Measurements from ENCODE around the gene KRT5.

Gene KRT5

GRCh38 chr12:52519826-52520662 is at the start of gene KRT5:
Gene KRT5, minus strand, starts transcription at chr12:52520394. Its CDS starts 98 bp downstream, at chr12:52520296.
- no peak for DNase-seq

GRCh38 chr12:52568111-52568510 is 47.9 kb upstream of the KRT5 start:
- no peak for DNase-seq

- DNase-seq, result no peak
Measured at GRCh38 chr12:52566847-52567291, 46.7 kb upstream of the KRT5 start.

- no peak for DNase-seq
Measured at GRCh38 chr12:52564582-52564981, 44.4 kb upstream of the KRT5 start.

- DNase-seq, result no peak
Measured at GRCh38 chr12:52561880-52562449, 41.8 kb upstream of the KRT5 start.

GRCh38 chr12:52559979-52560378 is 39.8 kb upstream of the KRT5 start:
- DNase-seq, result no peak

- DNase-seq, result no peak
Measured at GRCh38 chr12:52558781-52559445, 38.7 kb upstream of the KRT5 start.

GRCh38 chr12:52557476-52557875 is 37.3 kb upstream of the KRT5 start:
- no peak for DNase-seq

GRCh38 chr12:52555577-52555976 is 35.4 kb upstream of the KRT5 start:
- DNase-seq, result no peak

- no peak for DNase-seq
Measured at GRCh38 chr12:52552681-52553195, 32.5 kb upstream of the KRT5 start, which contains the start of gene KRT71. Gene KRT71, minus strand, starts transcription at chr12:52553145. Its CDS starts 68 bp downstream, at chr12:52553077.

- no peak for DNase-seq
Measured at GRCh38 chr12:52552055-52552454, 31.9 kb upstream of the KRT5 start.

- no peak for DNase-seq
Measured at GRCh38 chr12:52551216-52551865, 31.1 kb upstream of the KRT5 start.

- no peak for DNase-seq
Measured at GRCh38 chr12:52546126-52546525, 25.9 kb upstream of the KRT5 start.

- DNase-seq, result no peak
Measured at GRCh38 chr12:52543985-52544883, 24.0 kb upstream of the KRT5 start.

- no peak for DNase-seq
Measured at GRCh38 chr12:52542785-52543318, 22.7 kb upstream of the KRT5 start.

- DNase-seq, result no peak
Measured at GRCh38 chr12:52542157-52542556, 22.0 kb upstream of the KRT5 start.

GRCh38 chr12:52541709-52542108 is 21.5 kb upstream of the KRT5 start:
- DNase-seq, result no peak

- no peak for DNase-seq
Measured at GRCh38 chr12:52540531-52540930, 20.3 kb upstream of the KRT5 start.

GRCh38 chr12:52539821-52540173 is 19.6 kb upstream of the KRT5 start:
- no peak for DNase-seq

GRCh38 chr12:52539083-52539820 is 19.1 kb upstream of the KRT5 start:
- no peak for DNase-seq

GRCh38 chr12:52537101-52537500 is 16.9 kb upstream of the KRT5 start:
- DNase-seq, result no peak
